ENCODE results near the gene CSN2.

GRCh38 chr4:70000711-70001110 lies 35.2 kb upstream of the CSN2 start:
- TF ChIP-seq RAD21 (IDR thresholded peaks at IDR 0.05; ENCODE audit: low read length) = no peak
- TF ChIP-seq RFX5 (IDR thresholded peaks at IDR 0.05; ENCODE audit: low read depth, low read length) = no peak
- TF ChIP-seq, protein P1, sequence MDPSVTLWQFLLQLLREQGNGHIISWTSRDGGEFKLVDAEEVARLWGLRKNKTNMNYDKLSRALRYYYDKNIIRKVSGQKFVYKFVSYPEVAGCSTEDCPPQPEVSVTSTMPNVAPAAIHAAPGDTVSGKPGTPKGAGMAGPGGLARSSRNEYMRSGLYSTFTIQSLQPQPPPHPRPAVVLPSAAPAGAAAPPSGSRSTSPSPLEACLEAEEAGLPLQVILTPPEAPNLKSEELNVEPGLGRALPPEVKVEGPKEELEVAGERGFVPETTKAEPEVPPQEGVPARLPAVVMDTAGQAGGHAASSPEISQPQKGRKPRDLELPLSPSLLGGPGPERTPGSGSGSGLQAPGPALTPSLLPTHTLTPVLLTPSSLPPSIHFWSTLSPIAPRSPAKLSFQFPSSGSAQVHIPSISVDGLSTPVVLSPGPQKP (IDR thresholded peaks at IDR 0.05; ENCODE audit: borderline replicate concordance, low read depth, low read length) = no peak
- TF ChIP-seq, protein P2, sequence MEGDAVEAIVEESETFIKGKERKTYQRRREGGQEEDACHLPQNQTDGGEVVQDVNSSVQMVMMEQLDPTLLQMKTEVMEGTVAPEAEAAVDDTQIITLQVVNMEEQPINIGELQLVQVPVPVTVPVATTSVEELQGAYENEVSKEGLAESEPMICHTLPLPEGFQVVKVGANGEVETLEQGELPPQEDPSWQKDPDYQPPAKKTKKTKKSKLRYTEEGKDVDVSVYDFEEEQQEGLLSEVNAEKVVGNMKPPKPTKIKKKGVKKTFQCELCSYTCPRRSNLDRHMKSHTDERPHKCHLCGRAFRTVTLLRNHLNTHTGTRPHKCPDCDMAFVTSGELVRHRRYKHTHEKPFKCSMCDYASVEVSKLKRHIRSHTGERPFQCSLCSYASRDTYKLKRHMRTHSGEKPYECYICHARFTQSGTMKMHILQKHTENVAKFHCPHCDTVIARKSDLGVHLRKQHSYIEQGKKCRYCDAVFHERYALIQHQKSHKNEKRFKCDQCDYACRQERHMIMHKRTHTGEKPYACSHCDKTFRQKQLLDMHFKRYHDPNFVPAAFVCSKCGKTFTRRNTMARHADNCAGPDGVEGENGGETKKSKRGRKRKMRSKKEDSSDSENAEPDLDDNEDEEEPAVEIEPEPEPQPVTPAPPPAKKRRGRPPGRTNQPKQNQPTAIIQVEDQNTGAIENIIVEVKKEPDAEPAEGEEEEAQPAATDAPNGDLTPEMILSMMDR (conservative IDR thresholded peaks at IDR 0.05; ENCODE audit: low read depth, low read length) = no peak
- TF ChIP-seq CEBPB (IDR thresholded peaks at IDR 0.05; ENCODE audit: low read depth, low read length) = no peak
- no peak for TF ChIP-seq MXI1 (IDR thresholded peaks at IDR 0.05; ENCODE audit: borderline replicate concordance, low read depth, low read length)
- TF ChIP-seq POLR2A (IDR thresholded peaks at IDR 0.05; ENCODE audit: low read depth, low read length) = no peak
